SK-N-MC (cell line): ENCODE data around the gene IQCM.

Experiments
- EZH2 ChIP-seq: fragments of 200-600 bp; sonication (generic); IDR thresholded peaks from one replicate; pipeline ENCODE4 v1.6.1; 2017; ENCODE audit warnings: antibody characterized with exemption
- POLR2AphosphoS5 ChIP-seq: IDR thresholded peaks from 2 replicates; pipeline ENCODE4 v1.6.1; 2012; ENCODE audit warnings: mild to moderate bottlenecking, low read depth, low read length, borderline replicate concordance

DNA sequence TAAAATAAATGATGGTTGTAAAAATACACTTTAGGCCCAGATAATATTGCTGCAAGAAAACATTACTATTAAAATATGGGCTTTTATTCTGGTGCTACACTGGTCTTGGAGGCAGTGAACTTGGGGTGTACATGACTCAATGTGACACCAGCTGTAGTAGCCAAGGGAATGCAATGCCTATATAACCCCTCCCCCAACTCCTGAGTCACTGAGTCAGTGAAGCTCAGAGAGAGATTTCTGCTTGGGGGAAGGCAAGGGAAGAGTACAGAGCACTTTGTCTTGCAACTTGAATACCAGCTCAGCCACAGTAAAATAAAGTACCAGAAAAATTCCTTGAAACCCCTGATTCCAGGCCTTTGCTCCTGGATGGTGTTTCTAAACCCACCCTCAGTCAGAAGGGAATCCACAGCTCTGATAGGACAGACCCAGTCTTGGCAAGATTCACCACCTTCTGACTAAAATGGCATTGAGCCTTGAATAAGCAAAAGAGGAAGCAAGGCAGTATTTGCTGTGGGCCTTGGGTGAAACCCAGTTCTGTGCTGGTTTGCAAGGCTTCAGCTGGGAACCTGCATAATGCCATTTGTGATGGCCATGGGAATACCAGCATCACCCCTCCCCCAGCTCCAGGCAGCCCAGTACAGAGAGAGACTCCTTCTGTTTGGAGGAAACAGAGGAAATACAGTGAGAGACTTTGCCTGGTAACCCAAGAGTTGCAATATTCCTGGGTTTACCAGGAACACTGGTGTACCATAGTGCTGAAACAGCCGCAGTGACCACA is 209.9 kb downstream of the IQCM start:
- no peak for TF ChIP-seq EZH2
- no peak for TF ChIP-seq POLR2AphosphoS5
